ENCODE data around the gene KLHL1.

The KLHL1 gene

DNA sequence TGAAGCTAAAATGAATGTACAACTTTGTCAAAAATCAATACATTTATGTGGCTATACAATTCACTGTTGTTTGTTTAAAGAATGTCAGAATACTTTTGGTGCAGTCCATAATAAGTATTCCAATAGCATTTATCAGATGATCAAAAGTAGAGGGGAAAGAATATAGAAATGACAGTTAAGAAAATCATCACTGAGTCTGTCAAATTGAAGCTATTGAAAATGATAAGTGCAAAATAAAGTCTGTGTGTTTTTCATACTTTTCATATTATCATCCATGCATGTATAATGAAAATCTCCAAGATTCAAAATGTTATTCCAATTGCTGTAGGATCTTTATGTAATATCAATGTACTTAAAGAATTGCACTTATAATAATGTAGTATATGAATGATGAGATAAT lies 93.9 kb downstream of the KLHL1 start:
- DNase-seq (ENCODE audit: low read depth in 2 of 2): no peak

DNA sequence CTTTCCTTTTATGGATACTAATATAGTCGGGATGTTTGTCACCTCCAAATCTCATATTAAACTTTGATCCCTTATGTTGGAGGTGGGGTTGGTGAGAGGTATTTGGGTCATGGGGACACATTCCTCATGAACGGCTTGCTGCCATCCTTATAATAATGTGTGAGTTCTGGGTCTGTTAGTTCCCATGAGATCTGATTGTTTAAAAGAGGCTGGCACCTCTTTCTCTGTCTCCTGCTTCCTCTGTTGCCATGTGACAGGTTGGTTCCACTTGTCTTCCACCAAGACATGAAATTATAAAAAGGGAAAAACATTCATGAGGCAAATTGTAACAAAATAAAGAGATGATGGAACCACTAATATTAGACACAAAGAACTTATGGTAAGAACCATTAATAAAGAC lies 108.4 kb downstream of the KLHL1 start:
- no peak for DNase-seq (ENCODE audit: low read depth in 2 of 2)

DNA sequence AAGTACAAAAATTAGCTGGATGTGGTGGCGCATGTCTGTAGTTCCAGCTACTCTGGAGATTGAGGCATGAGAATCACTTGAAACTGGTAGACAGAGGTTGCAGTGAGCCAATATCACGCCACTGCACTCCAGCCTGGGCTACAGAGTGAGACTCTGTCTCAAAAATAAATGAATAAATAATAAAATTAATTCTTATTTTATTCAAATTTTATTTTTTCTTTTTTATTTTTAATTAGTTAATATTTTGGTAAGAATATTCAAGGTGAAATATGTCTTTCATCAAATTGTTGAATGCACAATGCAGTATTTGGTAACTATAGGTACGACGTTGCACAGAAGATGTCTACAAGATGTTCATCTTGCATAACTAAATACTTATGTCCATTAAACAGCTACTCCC lies 111.2 kb downstream of the KLHL1 start:
- DNase-seq (ENCODE audit: low read depth in 2 of 2): no peak

DNA sequence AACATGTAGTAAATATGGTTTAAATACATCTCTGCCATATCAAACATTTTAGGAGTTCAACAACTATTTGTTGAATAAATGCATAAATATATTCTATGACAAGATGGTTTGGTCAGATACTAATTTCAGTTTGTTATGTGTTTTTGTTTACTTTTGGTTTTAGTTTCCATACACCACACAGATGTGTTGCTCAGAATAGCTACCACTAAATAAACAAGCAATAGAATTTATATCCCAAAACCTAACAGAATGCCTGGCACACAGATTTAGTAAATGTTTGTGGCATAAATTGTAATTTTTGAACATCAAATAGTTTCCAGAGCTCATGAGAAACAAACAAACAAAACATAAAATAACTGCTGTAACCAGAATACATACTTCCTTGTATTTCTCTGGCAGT lies 127.5 kb downstream of the KLHL1 start:
- no peak for DNase-seq (ENCODE audit: low read depth in 2 of 2)

DNA sequence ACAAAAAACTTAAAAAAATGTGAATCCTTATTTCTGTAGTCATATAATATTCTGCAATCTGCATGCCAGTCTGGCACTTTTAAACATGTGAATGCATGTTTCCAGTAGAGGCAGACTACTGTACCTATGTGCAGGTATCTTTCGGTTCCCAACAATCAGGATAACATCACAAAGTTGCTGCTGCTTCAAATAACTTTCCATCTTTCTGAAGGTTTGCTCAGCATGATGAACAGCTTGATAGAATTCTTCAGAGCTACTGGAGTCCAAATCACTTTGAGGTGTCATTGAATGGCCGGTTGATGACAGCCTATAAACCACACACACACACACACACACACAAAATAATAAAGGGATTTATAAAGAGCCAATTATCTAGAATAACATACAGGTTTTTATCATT lies 132.8 kb downstream of the KLHL1 start:
- DNase-seq (ENCODE audit: low read depth in 2 of 2): no peak

DNA sequence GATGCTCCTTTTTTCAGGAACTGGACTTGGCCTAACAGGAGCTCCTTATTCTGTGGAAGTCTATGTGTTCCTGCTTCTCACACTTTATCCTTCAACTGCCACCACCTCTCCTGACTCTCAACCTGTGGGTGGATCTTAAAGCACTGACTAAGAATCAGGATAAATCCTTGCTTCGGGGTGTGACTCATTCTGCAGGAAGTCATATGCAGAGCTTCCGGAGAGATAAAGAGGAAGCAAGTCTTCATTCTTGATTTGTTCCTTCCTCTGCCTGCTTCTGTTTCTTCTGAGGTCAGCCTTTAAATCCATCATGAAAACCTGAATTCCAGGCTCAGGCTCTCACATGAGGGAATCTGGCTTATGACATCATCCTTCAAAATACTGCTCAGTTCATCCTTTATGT lies 137.7 kb downstream of the KLHL1 start:
- DNase-seq (ENCODE audit: low read depth in 2 of 2): no peak

DNA sequence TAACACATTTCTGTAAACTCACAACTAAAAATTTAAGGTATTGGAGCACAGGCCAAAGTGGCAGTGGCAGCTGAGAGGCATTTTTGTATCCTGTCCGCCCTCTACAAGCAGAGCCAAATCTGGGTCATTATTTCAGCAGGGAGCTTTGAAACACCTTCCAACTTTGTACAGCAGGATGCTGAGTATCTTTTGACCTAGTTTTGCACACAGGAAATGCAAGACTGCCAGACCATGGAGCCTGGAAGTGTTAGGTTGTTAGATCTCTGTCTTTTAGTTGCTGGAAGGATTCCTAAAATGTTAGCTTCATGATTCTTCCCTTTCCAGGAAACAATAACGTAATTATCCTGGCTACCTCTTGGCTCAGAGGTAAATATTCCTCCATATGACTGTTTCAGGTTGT lies 149.2 kb downstream of the KLHL1 start:
- DNase-seq (ENCODE audit: low read depth in 2 of 2): no peak

DNA sequence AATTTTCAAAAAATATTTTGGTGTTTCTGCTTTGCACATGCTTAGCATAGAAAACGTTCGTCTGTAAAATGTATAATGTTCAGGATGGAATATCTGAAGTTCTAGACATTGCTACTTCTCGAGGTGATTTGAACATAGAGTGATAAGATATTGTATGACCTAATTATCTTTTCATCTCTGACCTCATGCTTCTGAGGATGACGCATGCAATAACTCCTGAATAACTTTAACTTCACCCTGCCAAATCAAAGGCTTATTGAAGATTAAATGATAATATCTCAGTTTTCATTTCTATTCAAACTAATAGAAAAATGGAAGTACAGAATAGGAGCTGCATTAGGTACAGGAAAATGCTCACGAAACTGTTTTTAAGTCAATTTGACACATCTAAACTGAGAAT lies 151.4 kb downstream of the KLHL1 start:
- no peak for DNase-seq (ENCODE audit: low read depth in 2 of 2)

DNA sequence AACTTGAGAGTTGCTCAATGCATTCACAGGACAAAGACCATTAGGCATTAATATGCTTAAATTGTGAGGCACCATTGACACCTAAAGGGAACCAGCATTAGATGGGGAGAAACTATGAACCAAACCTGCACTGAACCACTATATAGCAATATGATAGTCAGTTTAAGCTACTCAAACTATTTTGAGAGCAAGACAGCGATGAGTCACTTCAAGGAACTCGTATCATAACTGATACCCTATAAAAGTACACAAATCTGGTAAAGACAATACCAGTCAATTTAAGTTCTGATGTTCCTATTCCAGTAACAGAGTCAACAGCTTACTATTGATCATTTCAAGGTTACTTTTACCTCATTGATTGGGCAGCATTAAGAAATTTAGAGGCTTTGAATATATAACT lies 151.9 kb downstream of the KLHL1 start:
- no peak for DNase-seq (ENCODE audit: low read depth in 2 of 2)

DNA sequence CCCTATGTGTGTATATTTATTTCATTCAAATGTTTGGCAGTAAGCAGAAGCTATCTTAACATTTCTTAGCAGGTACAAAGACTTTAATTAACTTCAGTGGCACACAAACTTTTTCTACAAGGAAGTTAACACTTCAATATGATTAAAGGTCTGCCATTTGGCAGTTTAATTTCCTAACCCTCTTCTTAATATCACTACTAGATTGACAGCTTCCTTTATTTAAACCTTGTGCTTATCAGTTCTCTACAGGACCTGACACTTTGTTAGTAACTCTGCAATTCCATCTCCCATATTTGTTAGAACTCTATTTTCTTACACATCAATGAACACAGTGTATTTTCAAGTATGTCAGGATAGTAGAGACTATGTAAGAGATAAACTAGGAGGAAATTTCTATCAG lies 153.0 kb downstream of the KLHL1 start:
- no peak for DNase-seq (ENCODE audit: low read depth in 2 of 2)

DNA sequence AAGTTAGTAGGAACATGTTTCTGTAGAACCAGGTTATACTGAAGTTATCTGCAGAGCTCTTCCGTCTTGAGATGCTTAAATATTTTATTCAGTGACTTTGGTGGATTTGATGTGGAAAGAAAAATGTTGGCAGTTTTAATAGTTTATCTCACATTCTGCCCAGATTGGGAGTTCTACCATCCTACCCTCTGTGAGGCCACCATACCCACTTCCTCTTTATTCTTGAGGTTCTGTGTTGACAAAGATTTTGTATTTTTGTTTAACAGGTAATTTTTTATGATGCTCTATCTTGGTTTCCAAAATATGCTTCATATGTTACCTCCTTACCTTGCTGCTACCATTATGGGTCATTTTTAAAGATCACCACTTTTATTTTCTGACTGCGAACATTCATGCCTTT lies 156.8 kb downstream of the KLHL1 start:
- no peak for DNase-seq (ENCODE audit: low read depth in 2 of 2)

DNA sequence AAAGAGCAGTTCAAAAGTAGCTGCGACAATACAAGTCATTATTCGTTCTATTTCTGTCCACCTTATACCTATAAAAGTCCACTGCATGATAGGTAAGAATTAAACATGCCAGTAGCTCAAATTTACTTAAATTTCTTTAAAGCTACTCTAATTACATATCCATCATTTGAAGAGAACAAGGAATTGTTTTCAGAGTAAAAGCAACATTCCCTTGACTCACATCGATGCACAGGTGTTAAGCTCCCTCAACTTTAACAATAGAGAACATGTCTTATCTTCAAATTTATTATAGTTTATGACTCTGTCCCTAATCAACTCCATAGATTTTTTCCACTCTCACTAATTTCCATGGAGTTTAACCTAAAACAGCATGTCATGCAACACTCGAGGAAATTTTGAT lies 158.1 kb downstream of the KLHL1 start:
- no peak for DNase-seq (ENCODE audit: low read depth in 2 of 2)

DNA sequence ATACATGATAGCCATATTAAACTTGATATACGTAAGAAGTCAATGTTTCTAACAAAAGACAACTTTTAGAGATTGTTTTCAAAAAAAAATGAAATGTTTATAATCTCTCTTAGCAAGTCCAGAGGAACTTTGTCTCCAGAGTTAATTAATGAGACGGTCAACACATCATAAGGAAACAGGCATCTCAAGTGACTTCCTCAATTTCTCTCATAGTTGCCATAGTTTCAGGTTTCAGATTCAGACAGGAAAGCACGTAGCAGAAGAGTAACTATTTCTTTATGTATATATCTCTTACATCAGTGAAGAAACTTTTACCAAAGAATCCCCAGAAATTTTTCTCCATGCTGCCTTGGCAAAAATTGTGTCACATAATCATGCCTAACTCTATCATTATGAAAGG lies 160.2 kb downstream of the KLHL1 start:
- no peak for DNase-seq (ENCODE audit: low read depth in 2 of 2)

DNA sequence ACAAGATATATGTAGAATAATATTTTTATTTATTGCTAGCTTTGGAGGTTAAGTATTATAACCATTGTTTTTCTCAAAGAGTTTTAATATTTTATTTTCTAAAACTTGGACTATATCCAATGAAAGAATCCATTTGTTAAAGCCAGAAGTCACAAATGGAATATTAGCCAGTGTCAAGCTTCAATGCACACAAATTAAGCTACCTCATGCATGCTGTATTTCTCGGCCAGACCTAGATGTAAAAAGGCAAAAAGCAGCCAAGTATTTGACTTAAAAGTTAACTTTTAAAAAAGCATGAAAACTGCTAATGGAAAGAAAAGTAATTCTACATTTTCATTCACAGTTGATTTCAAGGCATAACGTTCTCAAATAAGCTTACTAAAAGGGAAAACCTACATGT lies 160.7 kb downstream of the KLHL1 start:
- DNase-seq (ENCODE audit: low read depth in 2 of 2): no peak

DNA sequence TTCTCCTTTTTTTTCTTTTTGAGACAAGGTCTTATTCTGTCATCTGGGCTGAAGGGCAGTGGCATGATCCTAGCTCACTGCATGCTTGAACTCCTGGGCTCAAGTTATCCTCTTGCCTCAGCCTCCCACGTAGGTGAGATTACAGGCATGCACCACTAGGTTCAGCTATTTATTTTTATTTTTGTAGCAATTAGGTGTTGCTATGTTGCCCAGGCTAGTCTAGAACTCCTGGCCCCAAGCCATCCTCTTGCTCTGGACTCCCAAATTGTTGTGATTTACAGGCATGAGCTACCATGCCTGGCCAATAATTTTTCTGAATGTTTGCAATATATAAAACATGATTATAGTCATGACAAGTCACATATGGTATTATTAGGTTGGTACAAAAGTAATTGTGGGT lies 161.7 kb downstream of the KLHL1 start:
- DNase-seq (ENCODE audit: low read depth in 2 of 2): no peak

DNA sequence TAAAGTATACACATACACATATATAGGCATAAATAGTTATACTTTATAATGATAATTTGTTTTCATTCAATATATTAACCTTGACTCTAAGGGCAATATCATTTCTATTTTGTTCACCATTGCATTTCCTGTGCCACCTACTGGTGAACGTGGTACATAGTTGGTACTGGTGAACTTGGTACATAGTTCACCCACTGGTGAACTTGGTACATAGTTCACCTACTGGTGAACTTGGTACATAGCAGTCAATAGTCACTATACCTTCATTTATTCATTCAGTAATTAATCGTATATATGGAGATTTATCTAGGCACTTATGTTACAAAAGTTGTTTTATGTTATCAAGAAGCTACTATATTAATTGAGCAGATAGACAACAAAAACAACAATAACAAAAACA lies 173.2 kb downstream of the KLHL1 start:
- no peak for DNase-seq (ENCODE audit: low read depth in 2 of 2)

DNA sequence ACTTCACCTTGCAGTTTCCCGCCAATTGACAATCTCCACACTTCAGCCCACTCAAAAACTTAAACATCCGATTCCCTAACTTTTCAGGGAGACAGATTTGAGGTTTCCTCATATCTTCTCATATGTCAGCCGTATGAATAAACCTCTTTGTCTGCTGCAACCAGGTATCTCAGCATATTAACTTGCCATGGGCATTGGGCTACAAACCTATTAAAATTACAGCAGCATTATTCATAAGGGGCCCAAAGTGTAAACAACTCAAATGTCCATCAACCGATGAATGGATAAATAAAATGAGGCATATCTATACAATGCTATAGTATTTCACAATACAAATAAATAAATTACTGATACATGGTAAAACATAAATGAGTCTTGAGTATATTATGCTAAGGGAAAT lies 180.0 kb downstream of the KLHL1 start:
- no peak for DNase-seq (ENCODE audit: low read depth in 2 of 2)

DNA sequence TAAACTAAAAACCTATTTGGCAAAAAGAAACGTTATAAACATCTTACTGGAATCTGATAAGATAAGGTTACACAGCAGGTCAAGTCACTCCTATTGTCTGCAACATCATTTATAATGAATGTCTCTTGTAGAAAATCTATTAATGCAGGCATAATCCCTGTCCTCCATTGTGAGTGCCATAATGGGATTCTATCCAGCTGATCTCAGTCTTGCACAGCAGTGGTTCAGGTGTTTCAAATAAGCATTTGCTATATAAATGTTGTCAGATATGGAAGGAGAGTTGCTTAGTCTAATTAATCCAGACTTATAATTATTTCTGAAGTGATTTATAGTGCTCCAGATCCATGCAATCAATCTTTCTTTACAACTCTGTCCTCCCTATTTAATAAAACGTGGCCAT lies 187.1 kb downstream of the KLHL1 start:
- no peak for DNase-seq (ENCODE audit: low read depth in 2 of 2)

DNA sequence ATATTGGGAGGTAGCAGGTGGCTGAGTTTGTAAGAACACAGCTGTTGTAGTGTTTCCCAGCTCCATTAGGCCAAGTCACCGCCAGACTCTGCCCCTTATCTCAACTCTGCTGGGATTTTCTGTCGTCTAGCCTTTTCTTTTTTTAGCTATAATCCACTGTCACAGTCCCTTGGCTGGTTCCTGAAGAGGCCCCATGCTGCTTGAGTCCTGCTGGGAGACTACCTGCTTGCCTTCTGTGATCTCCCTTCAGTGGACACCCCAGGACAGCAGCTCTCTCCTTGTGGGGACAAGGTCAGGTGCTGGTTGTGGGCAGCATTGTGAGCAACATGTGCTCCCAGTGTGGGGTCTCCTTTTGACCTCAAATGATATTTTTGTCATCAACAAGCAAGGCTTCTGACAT lies 195.6 kb downstream of the KLHL1 start:
- no peak for DNase-seq (ENCODE audit: low read depth in 2 of 2)

DNA sequence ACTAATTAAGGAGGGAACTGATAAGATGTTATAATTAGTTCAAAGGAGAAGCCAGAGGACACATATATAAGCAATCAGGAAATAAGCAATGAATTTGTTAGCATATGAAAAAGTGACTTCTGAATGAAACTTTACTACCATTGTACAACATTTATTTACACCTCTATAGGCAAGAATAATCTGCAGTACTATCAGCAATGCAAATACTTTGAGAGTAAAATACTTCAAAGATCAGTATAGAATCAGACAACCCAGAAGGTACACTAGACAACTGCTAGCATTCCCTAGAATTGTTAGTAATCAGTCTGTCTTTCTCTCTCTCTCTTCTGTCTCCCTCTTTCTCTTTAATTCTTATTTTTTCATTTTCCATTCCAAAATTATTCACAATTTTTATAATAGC lies 197.5 kb downstream of the KLHL1 start:
- no peak for DNase-seq (ENCODE audit: low read depth in 2 of 2)

DNA sequence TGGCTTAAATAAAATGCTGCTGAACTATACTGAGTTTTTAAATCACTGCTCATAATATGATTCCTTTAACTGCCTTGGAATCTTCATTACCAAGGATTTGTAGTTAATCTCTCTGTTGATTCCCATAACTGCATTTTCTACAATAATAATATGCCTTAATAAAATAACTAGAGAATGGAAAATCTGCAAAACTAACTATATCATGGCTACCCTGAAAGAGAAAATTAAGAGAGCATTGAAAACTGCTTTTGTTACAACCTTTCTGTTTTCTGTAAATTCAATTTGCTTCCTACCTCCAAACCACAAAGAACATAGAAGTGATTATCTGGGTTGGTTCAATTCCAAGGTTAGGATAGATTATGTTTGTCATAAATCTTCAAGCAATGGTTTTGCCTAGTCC lies 203.5 kb downstream of the KLHL1 start:
- no peak for DNase-seq (ENCODE audit: low read depth in 2 of 2)

DNA sequence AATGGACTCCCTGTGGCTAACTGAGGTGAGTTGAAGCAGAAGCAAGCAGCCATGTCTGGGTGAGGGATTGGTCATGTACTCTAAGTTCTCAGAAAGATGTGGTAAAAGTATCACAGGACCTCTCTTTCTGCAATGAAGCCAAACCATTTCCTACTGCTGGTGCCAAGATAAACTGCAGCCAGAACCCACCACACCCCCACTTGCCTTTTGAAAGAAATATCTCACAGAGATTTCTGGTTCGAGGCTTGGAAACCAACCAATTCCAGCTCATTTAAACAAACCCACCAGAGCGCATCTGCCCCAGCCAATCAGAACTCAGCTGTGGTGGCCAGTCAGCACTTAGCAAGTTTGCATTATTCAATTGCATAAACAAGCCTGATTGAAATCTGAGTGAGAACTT lies 205.2 kb downstream of the KLHL1 start:
- DNase-seq (ENCODE audit: low read depth in 2 of 2): no peak

DNA sequence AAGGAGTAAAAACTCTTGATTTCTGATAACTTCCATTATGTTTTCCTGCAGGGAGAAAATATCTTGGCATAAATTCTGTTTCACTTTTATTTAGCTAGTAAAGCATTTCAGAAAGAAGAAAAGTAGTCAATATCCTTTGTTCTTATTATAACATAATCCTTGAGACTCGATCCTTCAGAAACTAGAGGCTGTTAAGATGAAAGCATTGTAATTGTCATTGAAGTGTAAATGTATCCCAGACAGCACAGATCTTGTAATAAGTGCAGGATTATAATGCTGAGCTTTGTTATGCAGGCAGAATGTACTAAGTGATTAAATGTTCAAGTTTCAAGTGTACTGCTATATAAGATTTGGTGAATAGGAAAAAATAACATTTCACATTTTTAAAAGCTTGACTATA lies 225.8 kb downstream of the KLHL1 start:
- no peak for DNase-seq (ENCODE audit: low read depth in 2 of 2)

DNA sequence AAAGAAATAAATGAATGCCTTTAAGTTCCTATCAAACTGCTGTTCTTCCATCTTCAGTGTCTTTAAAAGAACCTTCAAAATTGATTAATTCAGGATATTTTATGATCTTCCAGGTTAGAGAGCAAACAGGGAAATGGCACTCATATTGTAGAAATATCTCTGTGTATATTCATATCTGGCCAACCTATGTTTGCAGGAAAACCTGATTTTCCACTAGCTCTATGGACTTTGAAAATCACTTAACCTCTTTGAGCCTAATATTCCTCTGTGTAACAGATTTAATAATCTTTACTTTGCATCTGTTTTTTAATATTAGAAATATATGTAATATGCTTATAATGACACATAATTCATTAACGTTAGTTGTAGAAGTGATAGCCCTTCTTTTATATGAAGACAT lies 228.3 kb downstream of the KLHL1 start:
- DNase-seq (ENCODE audit: low read depth in 2 of 2): no peak

DNA sequence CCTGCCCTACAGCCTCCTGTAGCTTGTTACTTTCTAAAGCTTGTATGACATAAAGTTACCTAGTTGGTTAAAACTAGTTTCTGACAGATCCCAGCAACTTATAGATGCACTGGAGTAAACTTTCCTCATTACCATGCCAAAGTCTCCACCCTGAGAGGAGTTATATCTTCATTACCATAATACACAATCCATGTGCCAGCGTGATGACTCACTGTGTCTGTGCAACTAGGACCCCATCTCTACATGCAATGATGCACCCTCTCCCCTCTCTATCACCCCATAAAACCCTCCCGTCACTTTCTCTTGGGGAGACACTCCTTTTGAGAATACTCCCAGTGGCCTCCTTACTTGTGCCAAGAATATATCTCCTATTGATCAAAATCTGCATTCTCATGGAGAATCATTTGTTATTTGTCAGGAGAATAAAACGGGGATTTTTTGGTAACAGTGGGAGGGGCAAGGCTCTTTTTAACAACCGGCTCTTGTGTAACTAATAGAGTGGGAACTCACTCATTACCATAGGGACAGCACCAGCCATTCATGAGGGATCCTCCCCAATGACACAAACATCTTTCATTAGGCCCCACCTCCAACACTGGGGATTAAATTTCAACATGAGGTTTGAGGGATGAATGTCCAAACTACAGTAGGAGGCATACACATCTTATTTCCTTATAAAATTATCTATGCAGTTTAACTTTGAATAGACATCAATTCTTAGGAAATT lies 235.8 kb downstream of the KLHL1 start:
- DNase-seq (ENCODE audit: low read depth in 2 of 2): no peak

Data from stimulated activated CD4-positive, alpha-beta T cell treated with anti-CD3 and anti-CD28 coated beads, Interleukin-4, amount 100 ng/mL, for 48 hours (primary cell).